Measurements from ENCODE around the gene MAFG.

The MAFG gene

DNA sequence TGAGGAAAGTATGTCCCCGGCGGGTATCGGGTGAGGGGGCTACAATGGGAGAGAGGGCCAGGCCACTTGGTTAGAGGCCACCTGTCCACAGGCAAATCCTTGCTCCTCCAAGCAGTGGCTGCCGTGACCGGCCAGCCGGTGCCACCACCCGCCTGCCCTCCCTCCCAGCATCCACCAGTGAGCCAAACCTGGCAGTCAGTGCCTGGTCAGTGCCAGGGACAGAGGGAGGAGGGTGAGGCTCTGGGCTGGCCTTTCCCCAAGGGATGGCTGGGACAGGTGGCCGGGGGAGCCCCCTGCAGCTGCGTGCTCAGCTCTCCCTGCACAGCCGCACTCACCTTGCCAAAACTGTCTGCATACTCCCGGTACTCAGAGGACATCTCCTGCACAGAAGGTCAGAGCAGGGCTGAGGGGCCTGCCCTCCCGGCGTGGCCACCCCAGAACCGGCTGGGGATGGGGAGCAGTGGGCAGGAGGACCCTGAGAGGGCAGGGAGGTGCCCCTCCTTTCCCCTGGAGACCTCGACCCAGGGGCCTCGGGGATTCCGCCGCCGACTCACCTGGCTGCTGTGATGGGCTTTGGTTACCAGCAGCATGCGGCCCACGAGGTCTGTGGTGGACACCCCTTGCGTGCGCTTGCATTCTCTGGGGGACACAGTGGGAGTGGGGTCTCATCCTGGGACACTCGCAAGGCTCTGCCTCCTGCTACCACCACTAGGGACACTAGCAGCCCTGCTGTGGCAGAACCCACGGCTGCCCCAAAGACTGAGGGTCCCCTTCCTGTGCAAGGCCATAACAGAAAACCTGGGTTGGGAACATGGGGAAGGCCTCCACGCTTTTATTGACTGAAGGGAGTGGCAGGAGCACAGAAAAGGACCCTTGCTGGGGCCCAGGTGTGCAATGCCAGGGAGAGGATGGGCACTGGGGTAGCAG is 20.1 kb downstream of the MAFG start:
- no peak for DNase-seq

DNA sequence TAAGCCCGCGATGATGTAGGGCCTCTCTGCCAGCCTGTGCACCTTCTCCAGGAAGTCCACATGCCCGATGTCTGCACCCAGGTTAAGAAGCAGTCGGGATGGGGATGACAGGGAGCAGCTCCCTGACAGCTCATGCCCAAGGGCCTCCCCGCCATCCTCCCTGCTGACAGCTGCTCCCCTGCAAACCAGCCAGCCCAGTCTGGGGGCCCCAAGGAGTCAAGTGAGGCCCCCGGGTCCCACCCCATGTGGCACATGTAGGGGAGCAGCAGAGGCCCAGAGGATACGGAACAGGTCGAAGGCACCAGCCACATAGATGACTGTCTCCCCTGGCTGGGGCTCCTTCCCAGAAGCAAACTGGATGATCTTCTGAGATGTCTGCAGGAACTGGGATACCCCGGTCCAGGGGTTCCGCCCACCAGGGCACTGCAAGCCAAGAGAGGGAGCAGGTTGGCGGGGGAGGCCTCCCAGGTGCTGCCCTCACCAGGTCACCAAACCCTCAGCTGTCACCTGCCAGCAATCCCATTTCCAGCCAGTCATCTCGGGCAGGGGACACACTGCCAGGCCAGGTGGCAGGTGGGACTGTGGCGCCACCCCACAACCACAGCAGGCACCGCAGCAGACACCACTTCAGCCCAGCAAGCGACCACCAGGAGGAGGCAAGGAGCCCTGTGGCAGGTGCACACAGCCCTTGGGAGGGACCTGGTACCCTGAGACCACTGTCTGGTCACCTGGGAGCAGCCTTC is 20.9 kb downstream of the MAFG start:
- no peak for DNase-seq

DNA sequence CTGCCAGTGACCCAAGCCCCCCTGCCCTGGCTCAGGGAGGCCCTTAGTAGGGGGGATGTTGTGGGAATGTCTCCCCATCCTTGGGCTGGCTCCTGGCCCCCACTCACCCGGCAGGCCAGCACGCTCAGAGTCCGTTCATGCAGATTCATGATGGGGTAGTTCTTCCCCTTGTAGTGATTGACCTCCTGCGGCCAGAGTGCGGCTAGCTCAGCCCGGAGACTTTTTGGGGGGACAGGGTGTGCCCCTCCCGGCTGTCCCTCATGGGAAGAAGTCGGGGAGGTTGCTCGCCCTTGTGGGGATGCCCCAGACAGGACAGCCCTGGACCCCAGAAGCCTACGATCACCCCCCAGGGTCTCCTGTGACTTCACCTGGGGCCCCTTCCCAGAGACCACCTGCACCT is 21.5 kb downstream of the MAFG start:
- no peak for DNase-seq

DNA sequence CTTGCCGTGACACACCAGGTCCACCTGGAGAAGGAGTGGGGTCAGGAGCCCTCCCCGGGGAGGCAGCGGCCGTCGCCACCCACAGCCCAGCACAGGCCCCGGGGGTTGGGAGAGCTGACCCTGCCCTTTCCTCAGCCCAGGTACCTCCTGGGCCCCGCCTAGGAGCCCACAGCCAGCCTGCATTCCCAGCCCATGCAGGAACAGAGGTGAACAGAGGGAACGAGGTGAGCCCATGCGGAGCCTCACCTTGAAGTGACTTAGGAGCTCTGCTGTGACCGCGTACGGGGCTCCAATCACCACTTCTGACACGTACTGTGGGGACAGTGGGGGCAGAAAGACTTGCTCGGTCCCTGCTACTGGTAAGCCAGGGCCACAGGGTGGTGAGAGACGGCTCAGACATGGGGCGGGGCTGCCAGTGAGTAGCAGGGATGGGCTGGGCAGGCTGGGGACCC is 22.1 kb downstream of the MAFG start:
- no peak for DNase-seq

DNA sequence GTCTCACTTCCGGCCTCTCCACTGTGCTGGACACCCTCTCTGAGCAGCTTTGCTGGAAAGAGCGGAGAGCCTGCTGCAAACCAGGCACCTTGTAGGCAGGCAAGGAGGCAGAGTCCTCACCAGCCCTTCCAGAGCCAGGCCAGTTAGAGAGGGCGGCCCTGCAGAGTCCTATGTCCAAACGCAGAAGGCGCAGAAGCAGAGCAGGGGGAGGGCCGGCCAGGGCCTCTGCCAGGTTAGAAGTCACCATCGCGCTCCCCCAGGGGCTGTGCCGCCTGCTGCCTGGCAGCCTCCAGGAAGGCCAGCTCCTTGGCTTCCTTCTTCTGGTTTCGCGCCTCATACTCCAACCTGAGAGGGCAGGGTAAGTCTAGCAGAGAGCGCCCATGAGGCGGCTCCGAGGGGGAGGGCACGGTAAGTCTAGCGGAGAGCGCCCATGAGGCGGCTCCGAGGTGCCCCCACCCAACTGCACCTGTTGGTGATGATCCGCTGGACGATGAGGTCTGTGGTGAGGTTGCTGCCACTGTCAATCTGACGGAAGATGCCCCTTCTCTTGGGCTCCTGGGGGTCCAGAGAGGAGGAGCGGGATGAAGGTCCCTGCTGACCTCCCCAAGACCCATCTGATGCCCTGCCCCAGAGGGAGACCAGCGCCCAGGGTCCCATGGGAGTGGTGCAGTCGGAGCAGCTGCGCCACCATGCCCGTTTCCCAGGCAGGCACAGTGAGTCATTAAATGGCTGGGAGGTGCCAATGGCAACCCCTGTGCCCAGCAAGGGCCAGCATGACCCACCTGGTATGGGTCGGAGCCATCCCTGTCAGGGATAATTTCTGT is 22.7 kb downstream of the MAFG start:
- DNase-seq: no peak

DNA sequence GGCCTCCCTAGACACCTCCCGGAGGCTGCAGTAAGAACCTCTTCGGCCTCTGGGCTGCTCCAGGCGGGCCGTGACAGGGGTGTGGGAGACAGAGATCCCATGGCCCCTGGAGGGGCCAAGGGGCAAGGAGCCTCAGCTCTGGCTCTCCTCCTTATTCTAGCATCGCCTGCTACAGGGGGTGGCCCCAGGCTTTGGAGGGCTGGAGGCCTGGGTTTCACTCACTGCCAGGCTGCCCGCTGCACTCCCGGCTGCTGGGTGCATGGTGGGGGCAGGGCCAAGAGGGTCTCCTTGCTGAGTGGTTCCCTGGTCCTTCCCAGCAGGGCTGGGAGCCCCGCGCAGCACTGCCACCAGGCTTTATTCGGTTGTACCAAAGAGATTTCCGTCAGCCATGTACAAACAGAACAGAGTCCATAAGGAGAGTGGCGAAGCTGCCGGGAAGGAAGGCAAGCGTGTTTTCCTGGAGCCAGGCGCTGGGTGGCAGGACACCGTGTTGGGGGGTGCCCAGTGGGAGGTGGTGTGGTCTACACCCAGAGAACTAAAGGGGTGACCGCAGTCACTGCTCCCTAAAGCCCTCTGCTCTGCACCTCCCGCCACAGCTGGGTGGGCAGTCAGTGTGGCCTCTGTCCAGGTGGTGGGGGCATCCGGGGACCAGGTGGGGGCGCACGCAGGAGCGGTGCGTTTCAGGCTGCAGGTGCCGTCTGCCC is 23.5 kb downstream of the MAFG start:
- no peak for DNase-seq

DNA sequence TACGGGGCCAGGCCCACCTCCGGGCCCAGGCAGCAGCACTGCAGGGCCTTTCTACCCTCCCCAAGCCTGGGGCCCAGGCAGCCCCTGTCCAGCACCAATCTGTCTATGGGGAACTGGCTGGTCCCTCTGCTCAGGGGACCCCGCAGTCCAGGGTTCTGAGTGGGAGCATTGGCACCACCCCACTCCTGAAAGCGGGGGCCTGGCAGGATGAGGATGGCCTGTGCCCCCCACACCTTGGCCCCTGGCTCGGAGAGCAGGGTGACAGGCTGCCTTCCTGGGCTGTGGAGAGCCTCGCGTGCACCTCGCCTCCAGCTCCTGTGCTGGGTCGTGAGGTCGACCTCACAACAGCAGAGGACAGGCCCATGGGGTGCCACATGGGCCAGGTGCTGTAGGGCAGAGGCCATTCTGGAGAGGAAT is 24.1 kb downstream of the MAFG start:
- no peak for DNase-seq

DNA sequence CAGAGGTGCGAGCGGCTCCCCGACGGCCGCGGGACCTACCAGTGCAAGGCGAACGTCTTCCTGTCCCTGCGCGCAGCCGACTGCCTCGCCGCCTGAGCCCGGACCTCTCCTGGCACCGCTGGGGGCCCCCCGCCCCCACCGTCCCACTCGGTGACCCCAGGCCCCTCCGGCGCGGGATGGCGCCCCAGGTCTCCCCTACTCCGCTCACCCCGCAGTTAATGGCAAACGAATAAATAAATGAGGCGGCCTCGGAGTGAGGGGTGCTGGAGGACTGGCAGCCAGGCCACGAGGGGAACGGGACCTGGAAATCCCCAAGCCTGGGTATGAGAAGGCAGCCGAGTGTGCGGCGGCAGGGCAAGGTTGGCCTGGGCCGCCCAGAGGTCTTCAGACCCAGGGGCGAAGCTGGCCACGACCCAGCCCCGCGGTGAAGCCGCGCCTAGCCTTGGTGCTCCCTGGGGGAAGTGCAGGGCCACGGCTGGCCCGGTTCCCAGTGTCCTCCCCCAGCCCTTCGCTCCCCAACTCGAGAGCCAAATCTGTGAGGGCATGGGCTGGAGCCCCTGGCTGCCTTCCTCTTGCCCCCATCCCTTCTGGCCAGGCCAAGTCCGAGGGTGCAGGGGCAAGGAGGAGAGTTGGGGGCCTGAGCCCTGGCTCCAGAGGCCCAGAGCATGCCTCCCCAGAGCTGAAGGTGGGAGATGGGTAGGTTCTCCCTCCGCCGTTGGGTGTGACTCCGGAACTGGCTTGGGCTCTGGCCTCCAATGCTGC is 24.7 kb downstream of the MAFG start:
- DNase-seq: no peak

DNA sequence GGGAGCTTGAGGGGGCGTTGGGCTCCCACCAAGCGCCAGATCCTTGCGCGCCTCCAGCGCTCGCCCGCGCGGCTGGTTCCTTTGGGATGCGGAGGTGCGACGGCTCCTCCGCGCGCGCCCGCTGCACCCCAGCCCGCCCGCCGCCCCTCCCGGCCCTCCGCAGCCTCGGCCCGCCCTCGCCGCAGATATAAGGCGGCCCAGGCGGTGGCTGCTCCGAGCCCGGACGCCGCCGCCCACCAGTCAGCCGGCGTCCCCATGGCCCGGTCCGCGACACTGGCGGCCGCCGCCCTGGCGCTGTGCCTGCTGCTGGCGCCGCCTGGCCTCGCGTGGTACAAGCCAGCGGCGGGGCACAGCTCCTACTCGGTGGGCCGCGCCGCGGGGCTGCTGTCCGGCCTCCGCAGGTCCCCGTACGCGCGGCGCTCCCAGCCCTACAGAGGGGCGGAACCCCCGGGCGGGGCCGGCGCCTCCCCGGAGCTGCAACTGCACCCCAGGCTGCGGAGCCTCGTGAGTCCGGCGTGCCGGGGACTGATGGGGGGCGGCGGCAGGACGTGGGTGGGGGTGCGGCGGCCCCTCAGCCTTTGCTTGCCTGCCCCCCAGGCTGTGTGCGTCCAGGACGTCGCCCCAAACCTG is 25.4 kb downstream of the MAFG start, which contains the start of gene NPB:
TSS of gene NPB (plus strand) at position 216 of the 630 bp plus-strand sequence. CDS start at position 256, 40 bp downstream.
- no peak for DNase-seq

DNA sequence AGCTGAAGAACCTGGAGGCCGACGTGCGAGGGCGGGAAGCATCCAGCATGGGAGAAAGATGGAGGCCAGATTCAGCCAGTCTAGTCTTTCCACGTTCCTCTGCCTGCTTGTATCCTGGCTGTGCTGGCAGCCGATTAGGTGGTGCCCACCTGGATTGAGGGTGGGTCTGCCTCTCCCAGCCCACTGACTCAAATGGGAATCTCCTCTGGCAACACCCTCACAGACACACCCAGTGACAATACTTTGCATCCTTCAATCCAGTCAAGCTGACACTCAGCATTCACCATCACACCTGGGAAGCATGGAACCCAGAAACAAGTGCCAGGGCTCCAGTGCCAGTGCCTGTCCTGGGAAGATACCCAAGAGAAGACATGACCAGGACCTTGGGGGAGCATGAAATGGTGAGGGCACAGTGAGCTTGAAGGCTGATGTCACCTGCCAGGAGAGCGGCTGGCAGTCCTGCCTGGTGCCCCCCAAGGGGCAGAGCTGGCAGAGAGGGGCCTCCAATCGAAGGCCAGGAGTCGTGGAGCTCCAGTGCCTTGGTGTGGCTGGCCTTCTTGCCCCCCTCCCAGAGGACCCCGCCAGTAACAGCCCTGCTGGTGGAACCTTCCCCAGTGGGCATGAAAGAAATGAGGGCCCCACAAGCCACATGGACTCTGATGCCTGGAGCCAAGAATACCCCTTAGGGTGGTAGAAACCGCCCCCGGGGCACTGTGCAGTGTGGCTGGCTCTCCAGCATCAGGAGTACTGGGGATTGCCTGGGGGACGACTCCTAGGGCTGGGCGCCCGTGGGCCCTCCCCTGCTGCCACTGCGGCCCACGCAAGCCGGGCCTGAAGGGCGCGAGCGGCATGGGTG is 26.1 kb downstream of the MAFG start:
- no peak for DNase-seq

DNA sequence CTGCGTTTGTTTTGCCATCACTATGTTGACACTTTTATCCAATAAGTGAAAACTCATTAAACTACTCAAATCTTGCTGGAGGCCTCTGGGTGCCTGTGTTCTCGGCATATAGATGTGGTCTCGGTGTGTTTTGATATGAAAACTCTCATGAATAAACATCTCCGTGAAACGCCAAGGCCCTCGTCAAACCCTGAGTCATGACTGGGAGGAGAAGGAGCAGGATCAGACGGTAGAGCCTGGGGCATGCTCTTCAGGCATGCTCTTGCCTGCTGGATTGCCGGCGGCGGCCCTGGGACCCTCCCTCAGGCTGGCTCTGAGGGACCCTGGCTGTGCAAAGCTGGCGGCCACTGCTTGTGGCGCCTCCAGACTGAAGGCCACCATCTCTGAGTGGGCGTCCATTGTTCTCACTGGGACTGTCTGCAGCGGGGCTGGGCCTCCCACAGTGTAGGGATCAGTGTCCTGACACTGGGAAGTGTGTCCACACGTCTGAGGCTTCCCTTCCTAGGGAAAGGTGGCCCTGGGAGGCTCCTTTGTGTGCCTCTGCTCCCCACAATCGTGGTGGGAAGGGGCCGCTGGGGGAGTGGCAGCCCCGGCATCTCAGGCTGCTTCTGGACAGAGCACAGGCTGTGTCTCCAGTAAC is 27.2 kb downstream of the MAFG start:
- DNase-seq: no peak

DNA sequence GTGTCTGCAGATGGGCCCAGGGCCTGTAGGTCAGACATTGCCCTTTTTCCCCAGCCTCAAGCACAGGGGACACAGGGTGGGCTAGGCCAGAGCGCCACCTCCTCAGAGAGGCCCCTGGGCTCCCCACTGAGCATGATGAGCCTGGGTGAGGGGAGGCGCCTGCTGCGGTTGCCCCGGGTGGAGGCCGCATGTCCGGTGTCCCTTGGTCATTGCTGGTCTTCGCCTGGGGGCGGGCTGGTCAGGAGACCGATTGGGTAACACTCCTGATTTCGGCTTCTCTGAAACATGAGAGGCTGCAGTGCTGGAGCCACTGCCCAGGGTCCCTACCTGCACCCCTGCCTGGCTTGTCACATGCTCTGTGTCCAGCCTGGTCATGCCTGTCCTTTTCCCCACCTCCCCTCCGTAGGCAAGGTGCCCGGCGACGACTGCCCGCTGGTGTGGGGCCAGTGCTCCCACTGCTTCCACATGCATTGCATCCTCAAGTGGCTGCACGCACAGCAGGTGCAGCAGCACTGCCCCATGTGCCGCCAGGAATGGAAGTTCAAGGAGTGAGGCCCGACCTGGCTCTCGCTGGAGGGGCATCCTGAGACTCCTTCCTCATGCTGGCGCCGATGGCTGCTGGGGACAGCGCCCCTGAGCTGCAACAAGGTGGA is 27.9 kb downstream of the MAFG start:
- DNase-seq: no peak

DNA sequence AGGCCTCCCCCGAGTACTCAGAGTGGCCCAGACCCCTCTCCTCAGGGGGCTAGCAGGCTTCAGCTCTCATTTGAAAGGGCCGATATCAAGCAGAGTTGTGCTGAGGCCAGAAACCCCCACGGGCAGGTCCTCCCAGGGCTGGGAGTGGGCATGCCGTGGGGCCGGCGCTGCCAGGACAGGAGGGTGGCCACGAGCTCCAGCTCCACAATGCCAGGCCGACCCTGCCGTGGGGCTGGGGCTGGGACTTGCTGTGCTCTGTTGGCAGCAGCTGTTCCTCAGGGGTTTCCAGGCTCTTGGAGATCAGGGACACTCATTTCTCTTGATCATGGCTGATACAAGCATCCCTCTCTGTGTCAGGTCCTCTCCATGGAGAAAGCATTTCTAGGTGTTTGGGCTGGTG is 28.6 kb downstream of the MAFG start:
- no peak for DNase-seq

DNA sequence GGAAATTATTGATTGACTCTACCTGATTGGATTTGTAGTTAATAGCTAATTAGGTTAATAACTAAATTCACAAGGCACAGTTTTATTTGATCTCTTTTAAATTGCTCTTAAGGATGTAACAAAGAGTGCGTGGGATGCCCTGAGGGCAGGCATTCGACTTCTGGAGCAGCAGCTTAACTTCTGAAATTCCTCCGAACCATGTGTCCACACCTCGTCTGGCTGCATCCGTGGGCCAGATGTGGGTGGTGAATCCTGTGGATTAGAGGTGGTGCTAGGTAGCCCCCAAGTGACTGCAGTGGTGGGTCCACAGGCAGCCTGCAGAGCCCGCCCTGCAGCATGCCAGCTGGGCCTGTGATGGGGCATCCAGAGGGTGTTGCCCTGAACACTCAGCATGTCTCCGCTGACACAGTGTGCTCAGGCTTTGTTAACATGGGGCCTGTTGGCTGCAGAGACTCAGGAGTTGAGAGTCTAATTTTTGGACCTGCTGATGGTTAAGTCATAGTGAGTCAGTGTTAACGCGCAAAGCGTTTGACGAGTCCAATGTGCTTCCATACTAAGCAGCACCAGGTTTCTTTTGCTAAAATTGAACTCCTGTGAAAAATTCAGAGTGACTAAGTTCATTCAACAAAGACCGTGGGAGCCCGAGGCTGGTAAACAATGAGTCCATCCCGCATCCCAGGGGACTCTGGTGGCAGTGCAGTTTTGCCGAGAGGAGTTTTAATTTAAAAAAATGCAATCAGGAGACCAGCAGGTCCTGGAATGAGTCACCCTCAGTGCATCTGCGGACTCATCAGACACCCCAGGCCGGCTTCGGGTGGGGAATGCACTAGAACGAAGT is 29.3 kb downstream of the MAFG start:
- no peak for DNase-seq

DNA sequence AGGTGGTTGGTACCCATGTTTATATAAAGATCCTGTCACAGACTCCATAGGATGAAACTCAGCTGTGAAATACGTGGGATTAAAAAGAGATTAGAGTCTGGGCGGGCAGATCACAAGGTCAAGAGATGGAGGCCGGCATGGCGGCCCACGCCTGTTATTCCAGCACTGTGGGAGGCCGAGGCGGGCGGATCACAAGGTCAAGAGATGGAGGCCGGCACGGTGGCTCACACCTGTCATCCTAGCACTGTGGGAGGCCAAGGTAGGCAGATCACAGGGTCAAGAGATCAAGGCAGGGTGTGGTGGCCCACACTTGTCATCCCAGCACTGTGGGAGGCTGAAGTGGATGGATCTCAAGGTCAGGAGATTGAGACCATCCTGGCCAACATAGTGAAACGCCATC is 32.1 kb downstream of the MAFG start:
- DNase-seq: no peak

DNA sequence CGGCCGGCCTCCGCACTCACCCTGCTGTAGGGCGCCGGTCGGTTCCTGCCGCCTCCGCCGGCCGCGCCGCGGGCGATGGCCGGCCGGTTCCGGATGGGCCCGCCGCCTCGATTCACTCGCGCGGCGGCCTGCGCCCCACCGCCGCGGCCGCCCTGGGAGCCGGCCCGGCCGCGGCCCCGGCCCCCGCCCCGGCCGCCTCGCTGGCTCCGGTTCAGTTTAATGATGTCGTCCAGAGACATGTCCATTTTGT is 36.3 kb downstream of the MAFG start:
- no peak for DNase-seq

DNA sequence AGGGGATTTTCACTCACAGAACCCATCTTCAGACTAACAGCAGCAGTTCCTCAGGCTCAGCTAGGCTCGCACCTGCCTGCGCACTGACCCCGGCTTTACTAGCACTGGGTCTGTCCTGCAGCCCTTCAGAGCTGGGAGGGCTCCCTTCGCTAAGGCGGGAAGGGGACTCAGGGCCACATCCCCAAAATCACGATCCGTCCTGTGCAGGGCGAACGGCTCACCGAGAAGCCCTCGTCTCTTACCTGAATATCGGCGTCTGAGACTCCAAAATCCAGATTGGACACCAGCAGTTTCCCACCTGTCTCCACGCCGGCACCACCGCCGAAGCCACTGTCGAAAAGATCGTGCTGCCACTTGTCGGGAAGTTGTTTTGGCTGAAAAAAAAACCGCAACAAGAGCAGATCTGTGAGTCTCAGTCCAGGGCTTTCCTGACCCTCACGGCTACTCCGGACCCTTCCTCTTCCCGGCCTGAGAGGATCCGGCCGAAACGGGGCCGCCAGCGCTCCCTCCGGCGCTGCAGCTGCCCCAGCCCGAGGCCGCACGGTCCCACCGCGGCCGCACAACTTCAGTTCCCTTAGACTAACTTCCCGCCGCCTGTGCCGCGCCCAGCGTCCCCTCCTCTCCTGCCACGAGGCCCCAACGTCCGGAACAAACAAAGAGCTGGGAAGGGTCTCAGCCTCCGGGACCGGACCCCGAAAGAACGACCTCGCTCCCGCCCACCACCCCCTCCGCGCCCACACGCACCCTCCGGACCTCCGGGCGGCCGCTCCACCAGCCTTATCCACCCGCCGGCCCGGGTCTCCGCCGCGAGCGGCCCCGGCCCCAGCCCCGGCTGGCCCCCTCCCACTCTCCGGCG is 36.9 kb downstream of the MAFG start:
- DNase-seq: no peak
